ENCODE measurements around the gene CUTC.
"Not testable (repeated sequence)": the region's sequence is repeated elsewhere in the genome, so short reads cannot be mapped to it uniquely, and the experiment has no call there.

Gene CUTC, protein sequence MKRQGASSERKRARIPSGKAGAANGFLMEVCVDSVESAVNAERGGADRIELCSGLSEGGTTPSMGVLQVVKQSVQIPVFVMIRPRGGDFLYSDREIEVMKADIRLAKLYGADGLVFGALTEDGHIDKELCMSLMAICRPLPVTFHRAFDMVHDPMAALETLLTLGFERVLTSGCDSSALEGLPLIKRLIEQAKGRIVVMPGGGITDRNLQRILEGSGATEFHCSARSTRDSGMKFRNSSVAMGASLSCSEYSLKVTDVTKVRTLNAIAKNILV

DNA sequence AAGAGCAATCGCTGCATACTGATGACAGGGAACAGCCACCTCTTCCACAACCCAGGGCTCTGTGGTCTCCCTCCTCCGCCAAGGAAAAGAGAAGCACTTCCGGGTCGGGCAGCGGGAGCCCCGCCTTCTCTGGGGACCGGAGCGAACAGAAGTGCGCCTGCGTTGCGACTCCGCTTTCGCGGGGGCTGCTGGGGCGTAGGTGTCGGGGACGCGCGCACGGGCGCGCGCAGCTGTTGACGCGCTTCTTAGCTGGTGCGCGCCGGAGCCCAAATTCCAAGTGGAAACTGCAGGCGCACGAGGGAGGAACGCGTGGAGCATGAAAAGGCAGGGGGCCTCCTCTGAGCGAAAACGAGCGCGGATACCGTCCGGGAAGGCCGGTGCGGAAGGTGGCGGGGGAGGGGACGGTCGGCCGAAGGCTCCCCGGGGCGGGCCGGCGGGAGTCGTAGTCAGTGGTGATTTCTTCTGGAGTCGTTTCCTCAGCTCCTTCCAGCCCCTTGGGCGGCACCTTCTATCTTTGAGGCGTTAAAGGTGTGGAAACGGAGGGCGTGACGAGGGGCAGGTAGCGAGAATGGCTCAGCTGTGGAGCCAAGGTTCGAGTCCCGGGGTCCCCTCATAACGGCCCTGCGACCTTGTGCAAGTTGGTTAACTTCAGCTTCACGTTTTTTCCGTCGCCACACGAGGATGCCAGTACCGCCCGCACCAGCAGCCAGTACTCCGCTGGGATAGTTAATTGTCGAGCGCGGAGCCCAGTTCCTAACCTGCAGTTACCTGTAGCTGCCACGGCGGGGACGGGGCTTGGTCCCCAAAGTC, at the start of gene CUTC, which contains the start of gene COX15:
Gene CUTC, plus strand, starts transcription at position 202 of the 810 bp plus-strand sequence. Its CDS starts 115 bp downstream, at position 317.
Gene COX15, minus strand, starts transcription at position 95 of the 810 bp plus-strand sequence. Its CDS starts 78 bp downstream, at position 17.
- peak; percentile 99 for DNase-seq

DNA sequence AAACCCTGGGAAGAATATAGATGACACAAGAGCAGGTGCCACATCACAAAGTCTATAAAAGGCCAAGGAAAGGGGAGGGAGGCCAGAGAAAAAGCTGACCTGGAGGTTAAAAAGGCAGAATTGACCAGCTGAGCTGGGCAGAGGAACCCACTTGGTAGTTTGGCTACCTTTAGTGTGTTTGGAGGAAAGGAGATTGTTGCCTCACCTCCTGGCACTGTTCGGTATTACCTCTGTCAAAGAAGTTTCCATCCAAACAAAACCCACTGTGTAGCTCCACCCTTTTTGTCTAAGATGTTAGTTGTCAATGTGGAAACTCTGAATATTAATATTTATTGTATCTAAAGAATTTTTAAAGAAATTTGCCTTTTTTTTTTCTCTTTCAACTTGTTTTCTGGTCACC, 49.3 kb upstream of the CUTC start:
- no peak for DNase-seq

DNA sequence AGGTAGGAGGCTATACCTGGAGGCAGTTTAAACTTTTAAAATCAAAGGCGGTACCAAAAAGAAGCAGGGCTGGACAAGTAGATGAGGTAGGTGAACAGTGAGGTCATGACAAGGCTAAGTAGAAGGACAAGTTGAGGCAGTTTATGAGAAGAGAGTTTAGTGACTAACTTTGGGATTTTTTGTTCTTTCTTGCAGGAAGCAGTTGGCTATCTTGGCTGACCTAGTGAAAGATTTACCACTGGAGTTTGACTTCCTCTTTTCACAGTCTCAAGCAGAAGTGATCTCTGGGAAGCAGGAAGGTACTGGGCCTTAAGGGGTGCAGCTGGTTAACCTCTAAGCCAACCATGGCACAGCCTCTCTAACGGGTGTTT, 46.5 kb upstream of the CUTC start:
- no peak for DNase-seq

DNA sequence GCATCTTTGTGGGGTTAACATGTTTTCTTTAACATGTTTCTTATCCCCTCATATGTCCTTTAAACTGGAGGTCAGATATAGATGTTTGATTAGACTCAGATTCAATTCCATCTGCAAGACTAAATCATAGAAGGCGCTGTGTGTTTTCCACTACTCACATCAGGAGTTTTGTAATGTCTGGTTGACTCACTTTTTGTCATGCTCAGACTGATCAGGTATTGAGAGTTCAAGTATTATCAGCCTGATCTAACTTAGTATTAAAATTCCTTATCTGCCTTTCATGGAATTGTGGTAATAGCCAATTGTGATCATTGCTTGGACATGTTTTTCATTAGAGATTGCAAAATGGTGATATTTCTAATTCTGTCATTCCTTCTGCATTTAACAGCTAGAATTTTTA, 42.6 kb upstream of the CUTC start:
- no peak for DNase-seq

GRCh38 chr10:99693933-99694583, 38.0 kb upstream of the CUTC start:
- no peak for DNase-seq

- no peak for DNase-seq
Observed at GRCh38 chr10:99695761-99696160, 36.3 kb upstream of the CUTC start.

- peak; percentile 56 for DNase-seq
Observed at GRCh38 chr10:99698504-99699080, 33.4 kb upstream of the CUTC start.

GRCh38 chr10:99700649-99701048, 31.4 kb upstream of the CUTC start:
- no peak for DNase-seq

GRCh38 chr10:99708428-99709012, 23.5 kb upstream of the CUTC start:
- no peak for DNase-seq

- peak; percentile 62 for DNase-seq
Observed at GRCh38 chr10:99709480-99710229, 22.4 kb upstream of the CUTC start.

DNA sequence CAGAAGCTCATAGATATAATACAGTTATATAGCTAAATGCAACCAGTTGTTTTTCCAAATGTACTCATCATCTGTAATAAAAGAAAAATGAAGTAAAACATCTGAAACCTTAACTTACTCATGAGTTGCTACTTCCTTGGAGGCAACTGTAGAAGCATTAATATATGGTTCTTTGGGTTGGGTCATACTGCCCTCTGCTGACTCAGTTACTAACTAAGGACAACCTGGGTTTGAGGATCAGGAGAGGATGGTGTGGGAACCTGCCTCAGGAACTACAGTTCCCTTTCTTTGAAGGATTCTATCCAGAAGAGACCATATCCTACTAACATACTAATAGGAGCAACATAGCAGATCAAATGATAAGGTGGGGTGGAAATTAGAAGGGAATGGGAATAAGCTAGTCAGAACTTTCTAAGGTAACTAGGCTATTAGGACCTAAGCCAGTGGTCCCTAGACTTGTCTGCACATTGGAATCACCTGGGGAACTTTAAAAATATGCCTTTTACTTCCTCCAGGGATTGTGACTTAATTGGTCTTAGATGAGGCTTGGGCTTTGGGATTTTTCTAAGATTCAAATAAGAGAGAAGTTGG, 20.8 kb upstream of the CUTC start:
- DNase-seq, result no peak

DNA sequence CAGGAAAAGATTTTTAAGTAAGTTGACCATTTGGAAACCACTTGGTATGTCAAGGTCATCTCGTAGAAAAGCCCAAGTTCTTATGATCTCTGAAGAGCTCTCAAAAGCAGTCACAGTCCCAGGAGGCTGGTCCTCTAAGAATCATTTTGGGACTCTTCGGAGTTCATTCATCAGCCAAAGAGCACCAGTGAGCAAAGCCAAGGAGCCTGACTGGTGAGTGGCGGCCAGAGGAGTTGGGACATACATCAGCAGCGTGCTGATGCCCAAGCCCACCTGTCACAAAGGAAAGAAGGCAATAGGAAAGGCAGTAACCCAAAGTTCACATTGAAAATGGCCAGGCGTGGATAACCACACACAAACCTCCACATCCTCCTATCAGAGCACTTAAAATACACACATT, 17.6 kb upstream of the CUTC start:
- DNase-seq, result no peak

GRCh38 chr10:99720387-99720786, 11.6 kb upstream of the CUTC start:
- DNase-seq, result no peak

GRCh38 chr10:99730026-99730425, 2.0 kb upstream of the CUTC start:
- no peak for DNase-seq

- DNase-seq, result no peak
Observed at GRCh38 chr10:99731306-99732032, 565 bp upstream of the CUTC start.

DNA sequence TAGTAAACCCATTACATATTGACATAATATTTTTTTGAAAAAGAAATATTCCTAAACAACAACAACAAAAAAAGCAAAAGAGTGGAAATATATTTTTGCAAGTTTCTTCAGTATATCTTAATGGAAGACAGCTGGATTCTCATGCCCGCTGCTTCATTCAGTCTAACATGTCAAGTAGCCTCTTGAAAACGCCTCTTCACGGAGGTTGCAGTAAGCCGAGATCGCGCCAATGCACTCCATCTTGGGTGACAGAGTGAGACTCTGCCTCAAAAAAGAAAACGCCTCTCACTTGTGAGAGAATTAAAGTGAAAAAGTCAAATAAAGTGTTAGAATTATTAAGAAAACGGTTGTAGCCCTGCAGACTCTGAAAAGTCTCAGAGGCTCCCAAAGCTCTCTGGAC, 1.3 kb downstream of the CUTC start:
- no peak for DNase-seq

DNA sequence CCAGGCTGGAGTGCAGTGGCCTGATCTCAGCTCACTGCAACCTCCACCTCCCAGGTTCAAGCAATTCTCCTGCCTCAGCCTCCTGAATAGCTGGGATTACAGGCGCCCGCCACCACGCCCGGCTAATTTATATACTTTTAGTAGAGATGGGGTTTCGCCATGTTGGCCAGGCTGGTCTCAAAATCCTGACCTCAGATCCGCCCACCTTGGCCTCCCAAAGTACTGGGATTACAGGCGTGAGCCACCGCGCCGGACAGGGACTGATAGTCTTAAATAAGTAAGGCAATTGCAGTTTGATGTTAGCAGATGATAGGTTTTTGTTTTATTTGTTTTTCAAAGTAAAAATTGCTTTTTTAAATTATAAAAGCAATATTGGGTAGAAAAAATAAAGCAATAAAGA, 2.1 kb downstream of the CUTC start:
- DNase-seq, result not testable (repeated sequence)

GRCh38 chr10:99740260-99740659, 8.2 kb downstream of the CUTC start:
- no peak for DNase-seq

DNA sequence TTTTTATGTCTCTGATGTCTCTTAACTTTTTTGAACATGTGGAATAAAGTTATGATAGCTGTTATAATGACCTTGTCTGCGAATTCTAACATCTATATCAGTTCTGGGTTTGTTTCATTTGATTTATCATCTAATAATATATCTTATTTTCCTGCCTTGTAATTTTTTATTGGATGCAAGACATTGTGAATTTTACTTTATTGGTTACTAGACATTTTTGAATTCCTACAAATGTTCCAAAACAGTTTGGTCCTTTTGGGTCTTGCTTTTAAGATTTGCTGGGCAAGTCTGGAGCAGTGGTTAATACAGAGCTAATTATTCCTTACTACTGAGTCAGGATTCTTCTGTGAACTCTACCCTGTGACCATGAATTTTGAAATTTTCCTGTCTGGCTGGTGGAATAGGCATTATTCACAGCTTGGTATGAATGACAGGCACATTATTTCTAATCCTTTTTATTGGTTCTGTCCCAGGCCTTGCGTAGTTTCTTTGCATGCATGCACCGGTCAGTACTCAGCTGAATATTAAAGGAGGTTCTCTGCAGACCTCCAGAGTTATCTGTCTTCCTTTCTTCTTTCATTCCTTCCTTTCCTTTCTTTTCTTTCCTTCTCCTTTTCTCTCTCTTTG, 9.0 kb downstream of the CUTC start:
- DNase-seq, result no peak

- DNase-seq, result no peak
Observed at GRCh38 chr10:99742254-99742653, 10.2 kb downstream of the CUTC start.

GRCh38 chr10:99742701-99743100, 10.7 kb downstream of the CUTC start:
- no peak for DNase-seq
